PC-9 (cell line): ENCODE measurements around the gene SLC22A3. TPM values are rescaled to one million over a fixed set of nuclear protein-coding genes. Genes with fewer than 3 reads are reported as not detected.
A peak's percentile ranks its signal among the peaks of the same experiment; 100 is the strongest.

ENCODE experiments used
- BruUV-seq: library from RNA; stranded (reverse); fragments of 400-500 nt; replicated peaks from 2 replicates; lab custom pipeline; 2021; lab: Mats Ljungman, UMichigan
- CTCF ChIA-PET: fragments of 300-600 bp; sonication (Branson Sonifier 250); formaldehyde crosslinking; loops from one replicate; lab custom pipeline; 2022; ENCODE audit warnings: antibody characterized with exemption; lab: Charles Lee
- POLR2A ChIA-PET: fragments of 300-600 bp; sonication (Branson Sonifier 250); formaldehyde crosslinking; loops from one replicate; lab custom pipeline; 2022; ENCODE audit warnings: antibody characterized with exemption; ENCODE audit not compliant: unreplicated experiment; lab: Charles Lee
- DNase-seq, 2 experiments: peaks; one replicate each; pipeline versions ENCODE4 v3.0.0 to v3.0.0-alpha.2; 2015 to 2022; ENCODE audit warnings: mixed read lengths in 1 of 2
- H2AFZ ChIP-seq: fragments of 200-600 bp; sonication (generic); 2 replicates; pipeline ENCODE4 v1.8.1; 2017; ENCODE audit warnings: antibody characterized with exemption
- H3F3A ChIP-seq: fragments of 200-600 bp; sonication (generic); 2 replicates; pipeline ENCODE4 v1.8.1; 2017; ENCODE audit warnings: antibody characterized with exemption, mild to moderate bottlenecking, low read depth; ENCODE audit not compliant: insufficient read depth
- H3K27ac ChIP-seq: fragments of 200-600 bp; sonication (generic); 2 replicates; pipeline ENCODE4 v1.6.1; 2016; ENCODE audit warnings: mixed run types
- H3K27me3 ChIP-seq: fragments of 200-600 bp; sonication (generic); 2 replicates; pipeline ENCODE4 v1.6.1; 2016; ENCODE audit warnings: low read depth, mixed run types; ENCODE audit not compliant: insufficient read depth
- H3K36me3 ChIP-seq: fragments of 200-600 bp; sonication (generic); 2 replicates; pipeline ENCODE4 v1.6.1; 2016; ENCODE audit warnings: low read depth, mixed run types
- H3K4me1 ChIP-seq: fragments of 200-600 bp; sonication (generic); replicated peaks from 2 replicates; pipeline ENCODE4 v1.6.1; 2016; ENCODE audit warnings: mixed run types; ENCODE audit not compliant: insufficient read depth
- H3K4me2 ChIP-seq: fragments of 200-600 bp; sonication (generic); 2 replicates; pipeline ENCODE4 v1.6.1; 2017; ENCODE audit warnings: mixed run types
- H3K4me3 ChIP-seq: fragments of 200-600 bp; sonication (generic); 2 replicates; pipeline ENCODE4 v1.6.1; 2016; ENCODE audit warnings: mixed run types
- H3K79me2 ChIP-seq: fragments of 200-600 bp; sonication (generic); 2 replicates; pipeline ENCODE4 v1.6.1; 2017; ENCODE audit warnings: low read depth, mixed run types
- H3K9me2 ChIP-seq: fragments of 200-600 bp; sonication (generic); 2 replicates; pipeline ENCODE4 v1.8.1; 2017; ENCODE audit warnings: mild to moderate bottlenecking; ENCODE audit not compliant: insufficient read depth
- H3K9me3 ChIP-seq: fragments of 200-600 bp; sonication (generic); 2 replicates; pipeline ENCODE4 v1.8.1; 2016; ENCODE audit warnings: low read depth; ENCODE audit not compliant: insufficient read depth
- H4K20me1 ChIP-seq: fragments of 200-600 bp; sonication (generic); 2 replicates; pipeline ENCODE4 v1.8.1; 2017; ENCODE audit not compliant: insufficient read depth
- EZH2 ChIP-seq: fragments of 200-600 bp; sonication (generic); IDR thresholded peaks from 2 replicates; pipeline ENCODE4 v1.8.0; 2017; ENCODE audit warnings: antibody characterized with exemption, low read depth
- intact Hi-C: fragments of 100-400 bp; cut with micrococcal nuclease; formaldehyde crosslinking; loops from one replicate; pipeline ENCODE4 v1.10.0; 2022; ENCODE audit not compliant: unreplicated experiment
- total RNA-seq: library from RNA; stranded (reverse); gene quantifications from 2 replicates; pipeline ENCODE4 v1.2.3, GENCODE V29; 2021
- TF ChIP-seq, protein P1 (sequence below): fragments of 200-600 bp; sonication (generic); conservative IDR thresholded peaks from 2 replicates; pipeline ENCODE4 v1.6.1; 2017; ENCODE audit warnings: mixed run types, antibody characterized with exemption, mild to moderate bottlenecking, moderate library complexity

The SLC22A3 gene
- total RNA-seq, 1 experiment from 2014 or later = not detected

DNA sequence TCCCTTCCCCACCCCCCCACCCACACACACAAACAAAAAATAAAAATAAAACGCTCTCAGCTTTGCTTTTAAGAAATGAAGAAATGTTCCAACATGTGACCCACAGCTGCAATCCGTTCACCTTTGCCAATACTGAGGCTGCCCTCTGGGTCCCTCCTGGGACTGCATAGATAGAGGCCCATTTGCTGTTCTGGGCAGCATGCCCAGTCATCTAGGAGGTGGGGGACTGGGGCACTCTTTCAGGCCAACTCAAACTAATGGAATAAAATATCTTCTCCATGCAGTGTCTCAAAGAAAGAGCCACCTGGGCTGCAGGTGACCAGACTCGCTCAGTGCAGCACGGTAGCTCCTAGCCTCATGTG, 79.9 kb downstream of the SLC22A3 start:
- no peaks in the 10 kb centered on the region for H3K79me2 ChIP-seq
- no TSS peak for BruUV-seq
- POLR2A ChIA-PET = no interaction called here
- H2AFZ ChIP-seq = no peak overlapping the region
- no peak for DNase-seq
- H3K9me3 ChIP-seq = peaks cover 4% of the 10 kb centered on the region; the same call in 1 of the 2 replicates
- no peaks in the 10 kb centered on the region for H3F3A ChIP-seq
- no peak overlapping the region for H3K27ac ChIP-seq
- TF ChIP-seq, protein P1, sequence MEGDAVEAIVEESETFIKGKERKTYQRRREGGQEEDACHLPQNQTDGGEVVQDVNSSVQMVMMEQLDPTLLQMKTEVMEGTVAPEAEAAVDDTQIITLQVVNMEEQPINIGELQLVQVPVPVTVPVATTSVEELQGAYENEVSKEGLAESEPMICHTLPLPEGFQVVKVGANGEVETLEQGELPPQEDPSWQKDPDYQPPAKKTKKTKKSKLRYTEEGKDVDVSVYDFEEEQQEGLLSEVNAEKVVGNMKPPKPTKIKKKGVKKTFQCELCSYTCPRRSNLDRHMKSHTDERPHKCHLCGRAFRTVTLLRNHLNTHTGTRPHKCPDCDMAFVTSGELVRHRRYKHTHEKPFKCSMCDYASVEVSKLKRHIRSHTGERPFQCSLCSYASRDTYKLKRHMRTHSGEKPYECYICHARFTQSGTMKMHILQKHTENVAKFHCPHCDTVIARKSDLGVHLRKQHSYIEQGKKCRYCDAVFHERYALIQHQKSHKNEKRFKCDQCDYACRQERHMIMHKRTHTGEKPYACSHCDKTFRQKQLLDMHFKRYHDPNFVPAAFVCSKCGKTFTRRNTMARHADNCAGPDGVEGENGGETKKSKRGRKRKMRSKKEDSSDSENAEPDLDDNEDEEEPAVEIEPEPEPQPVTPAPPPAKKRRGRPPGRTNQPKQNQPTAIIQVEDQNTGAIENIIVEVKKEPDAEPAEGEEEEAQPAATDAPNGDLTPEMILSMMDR = no peak
- TF ChIP-seq EZH2 = no peak
- intact Hi-C loops = no loop called here
- H3K4me2 ChIP-seq = no peak overlapping the region
- H3K9me2 ChIP-seq = no peaks in the 10 kb centered on the region
- no peaks in the 10 kb centered on the region for H3K27me3 ChIP-seq
- CTCF ChIA-PET = no interaction called here
- H3K36me3 ChIP-seq = no peaks in the 10 kb centered on the region
- H4K20me1 ChIP-seq = no peaks in the 10 kb centered on the region
- H3K4me1 ChIP-seq = peaks cover 12% of the 10 kb centered on the region
- no peak overlapping the region for H3K4me3 ChIP-seq

DNA sequence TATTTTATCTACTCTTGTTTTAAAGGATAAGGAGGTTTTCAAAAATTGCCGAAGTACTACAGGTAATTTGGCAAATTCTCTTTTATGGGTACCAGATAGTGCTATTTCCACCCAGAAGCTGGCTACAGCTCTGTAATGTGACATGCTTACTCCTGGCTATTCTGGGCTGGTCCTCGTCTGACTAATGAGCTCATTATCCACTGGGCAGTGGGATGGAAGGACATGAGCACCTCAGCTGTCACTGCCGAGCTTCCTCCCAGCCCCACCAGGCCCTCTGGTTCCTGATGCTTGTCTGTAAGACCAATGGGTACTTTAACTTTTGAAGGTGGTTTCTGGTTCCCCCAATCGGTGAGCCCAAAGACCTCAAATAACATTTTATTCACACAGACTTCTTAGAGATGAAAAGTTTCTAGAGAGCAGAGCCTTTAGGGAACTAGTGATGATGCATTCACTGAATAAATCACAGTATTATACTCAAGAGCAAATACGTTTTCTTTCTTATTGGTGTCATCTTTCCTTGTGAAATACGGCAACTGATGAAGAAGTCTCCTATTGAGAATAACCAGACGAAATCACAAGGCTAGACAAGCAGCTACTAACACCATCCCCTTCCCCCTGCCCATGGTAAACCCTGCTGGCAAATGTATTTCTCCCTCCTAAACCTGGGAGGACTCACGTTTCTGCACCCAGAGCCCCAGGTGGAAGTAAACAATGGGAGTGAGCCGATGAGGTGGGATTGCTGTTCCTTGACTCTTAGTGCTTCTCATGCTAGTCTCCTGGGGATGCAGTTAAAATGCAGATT, 80.8 kb downstream of the SLC22A3 start:
- TF ChIP-seq, protein P1 = no peak
- no peak for TF ChIP-seq EZH2
- no peak for DNase-seq
- H3F3A ChIP-seq = no peaks in the 10 kb centered on the region
- H3K4me3 ChIP-seq = no peak overlapping the region
- no peaks in the 10 kb centered on the region for H3K27me3 ChIP-seq
- peaks cover 9% of the 10 kb centered on the region for H3K4me1 ChIP-seq
- no peaks in the 10 kb centered on the region for H4K20me1 ChIP-seq
- BruUV-seq = no TSS peak
- no peaks in the 10 kb centered on the region for H3K36me3 ChIP-seq
- 0 out of 2 replicates have a peak overlapping the region, but pooled peaks have one; percentile 18 for H2AFZ ChIP-seq
- intact Hi-C loops = no loop called here
- H3K4me2 ChIP-seq = no peak overlapping the region
- ChIA-PET CTCF (no interaction called here), POLR2A (no interaction called here)
- peaks cover 4% of the 10 kb centered on the region; the same call in 1 of the 2 replicates for H3K9me3 ChIP-seq
- H3K27ac ChIP-seq = no peak overlapping the region
- no peaks in the 10 kb centered on the region for H3K79me2 ChIP-seq
- no peaks in the 10 kb centered on the region for H3K9me2 ChIP-seq

DNA sequence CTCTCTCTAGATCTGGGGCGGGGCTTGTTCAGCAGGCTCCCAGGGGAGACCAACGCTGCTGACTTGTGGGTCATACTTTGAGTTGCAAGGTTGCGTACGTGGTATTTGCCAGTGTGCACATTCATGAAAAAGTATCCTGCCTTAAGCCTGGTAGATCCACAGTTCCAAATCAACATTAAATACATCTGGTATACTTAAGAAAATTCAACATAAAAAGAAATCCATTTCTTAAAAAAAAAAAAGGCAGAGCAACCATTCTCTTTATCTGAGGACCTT, 81.4 kb downstream of the SLC22A3 start:
- no peaks in the 10 kb centered on the region for H3F3A ChIP-seq
- no peak overlapping the region for H3K4me3 ChIP-seq
- H2AFZ ChIP-seq = 0 out of 2 replicates have a peak overlapping the region, but pooled peaks have one; percentile 18
- no peak for DNase-seq
- no TSS peak for BruUV-seq
- TF ChIP-seq EZH2 = no peak
- TF ChIP-seq, protein P1 = no peak
- H3K79me2 ChIP-seq = no peaks in the 10 kb centered on the region
- H4K20me1 ChIP-seq = no peaks in the 10 kb centered on the region
- no peak overlapping the region for H3K27ac ChIP-seq
- no peaks in the 10 kb centered on the region for H3K27me3 ChIP-seq
- no peaks in the 10 kb centered on the region for H3K36me3 ChIP-seq
- H3K4me2 ChIP-seq = no peak overlapping the region
- H3K4me1 ChIP-seq = peaks cover 4% of the 10 kb centered on the region
- intact Hi-C loops = no loop called here
- ChIA-PET POLR2A (no interaction called here), CTCF (no interaction called here)
- no peaks in the 10 kb centered on the region for H3K9me2 ChIP-seq
- H3K9me3 ChIP-seq = peaks cover 4% of the 10 kb centered on the region; the same call in 1 of the 2 replicates
